IMR-90 (cell line): ENCODE data around the gene PAN3. TPM values are rescaled to one million over a fixed set of nuclear protein-coding genes. Genes with fewer than 3 reads are reported as not detected.

Source experiments
- ATAC-seq: fragments of 200-7000 bp; cut with Tn5 transposase; 2 replicates; pipeline ENCODE4 v1.9.1; 2020; ENCODE audit warnings: low read depth, mild to moderate bottlenecking, moderate library complexity
- BruUV-seq: library from RNA; stranded (reverse); fragments of 400-500 nt; replicated peaks from 2 replicates; lab custom pipeline; 2021; lab: Mats Ljungman, UMichigan
- CTCF ChIA-PET: fragments of 300-600 bp; formaldehyde crosslinking; extraction: SDS; loops from one replicate; lab custom pipeline; 2021; ENCODE audit warnings: antibody characterized with exemption; lab: Yijun Ruan, JAX
- POLR2A ChIA-PET: fragments of 300-600 bp; sonication (Branson Sonifier 250); formaldehyde crosslinking; loops from one replicate; lab custom pipeline; 2022; ENCODE audit warnings: antibody characterized with exemption; ENCODE audit not compliant: unreplicated experiment; lab: Charles Lee
- DNase-seq: peaks from one replicate; pipeline ENCODE4 v3.0.0; 2013
- H2AFZ ChIP-seq: replicated peaks from 2 replicates; pipeline ENCODE3; 2013; ENCODE audit warnings: low read length, mild to moderate bottlenecking; ENCODE audit not compliant: poor library complexity
- H2AK5ac ChIP-seq: 2 replicates; pipeline ENCODE4 v1.6.1; 2013; ENCODE audit warnings: low read depth, low read length, inconsistent platforms
- H2AK9ac ChIP-seq: replicated peaks from 2 replicates; pipeline ENCODE3; 2013; ENCODE audit warnings: mild to moderate bottlenecking, low read depth, low read length, moderate library complexity; ENCODE audit not compliant: poor library complexity
- H2BK120ac ChIP-seq: 2 replicates; pipeline ENCODE4 v1.6.1; 2013; ENCODE audit warnings: low read depth, low read length, inconsistent platforms
- H2BK15ac ChIP-seq: 3 replicates; pipeline ENCODE4 v1.6.1; 2013; ENCODE audit warnings: low read depth, low read length, inconsistent platforms
- H2BK20ac ChIP-seq: 2 replicates; pipeline ENCODE4 v1.6.1; 2013; ENCODE audit warnings: low read depth, mild to moderate bottlenecking, inconsistent platforms, low read length, moderate library complexity
- H2BK5ac ChIP-seq: 2 replicates; pipeline ENCODE4 v1.6.1; 2013; ENCODE audit warnings: mild to moderate bottlenecking, low read depth, low read length, inconsistent platforms; ENCODE audit not compliant: poor library complexity, severe bottlenecking
- H3K14ac ChIP-seq: replicated peaks from 2 replicates; pipeline ENCODE4 v1.6.1; 2013; ENCODE audit warnings: low read depth, low read length, inconsistent platforms
- H3K18ac ChIP-seq: 2 replicates; pipeline ENCODE4 v1.6.1; 2013; ENCODE audit warnings: low read depth, low read length, control low read depth
- H3K23ac ChIP-seq: 2 replicates; pipeline ENCODE4 v1.6.1; 2013; ENCODE audit warnings: low read depth, low read length, inconsistent platforms
- H3K27ac ChIP-seq: 2 replicates; pipeline ENCODE4 v1.5.1; 2013; ENCODE audit warnings: mild to moderate bottlenecking, control low read depth, low read length; ENCODE audit not compliant: insufficient read depth
- H3K27me3 ChIP-seq: 2 replicates; pipeline ENCODE4 v1.6.1; 2013; ENCODE audit warnings: low read length; ENCODE audit not compliant: control insufficient read depth, insufficient read depth
- H3K36me3 ChIP-seq: 2 replicates; pipeline ENCODE4 v1.6.1; 2013; ENCODE audit warnings: low read length, mixed read lengths; ENCODE audit not compliant: control insufficient read depth, insufficient read depth
- H3K4ac ChIP-seq: 2 replicates; pipeline ENCODE4 v1.6.1; 2013; ENCODE audit warnings: low read depth, low read length, inconsistent platforms
- H3K4me1 ChIP-seq: 2 replicates; pipeline ENCODE4 v1.6.1; 2013; ENCODE audit warnings: low read length, mixed read lengths; ENCODE audit not compliant: control insufficient read depth, insufficient read depth
- H3K4me2 ChIP-seq: 2 replicates; pipeline ENCODE4 v1.6.1; 2013; ENCODE audit warnings: low read depth, mild to moderate bottlenecking, control low read depth, low read length, moderate library complexity
- H3K4me3 ChIP-seq: 2 replicates; pipeline ENCODE4 v1.5.1; 2013; ENCODE audit warnings: low read depth, mild to moderate bottlenecking, control low read depth, low read length, moderate library complexity; ENCODE audit not compliant: insufficient read depth
- H3K56ac ChIP-seq: 2 replicates; pipeline ENCODE4 v1.6.1; 2013; ENCODE audit warnings: low read length, inconsistent platforms; ENCODE audit not compliant: insufficient read depth; ENCODE audit errors: extremely low read depth
- H3K79me1 ChIP-seq, 2 experiments: 2 replicates each; pipeline ENCODE4 v1.6.1; 2013; ENCODE audit warnings: low read length in 2 of 2, inconsistent platforms in 1 of 2, low read depth in 1 of 2
- H3K9ac ChIP-seq: 2 replicates; pipeline ENCODE4 v1.6.1; 2013; ENCODE audit warnings: low read depth, low read length, control low read depth
- H3K9me1 ChIP-seq: 2 replicates; pipeline ENCODE4 v1.6.1; 2013; ENCODE audit warnings: low read length, inconsistent platforms; ENCODE audit not compliant: insufficient read depth
- H3K9me3 ChIP-seq: 2 replicates; pipeline ENCODE4 v1.6.1; 2013; ENCODE audit warnings: low read length; ENCODE audit not compliant: control insufficient read depth, insufficient read depth
- H4K20me1 ChIP-seq: 2 replicates; pipeline ENCODE4 v1.6.1; 2013; ENCODE audit warnings: low read length, inconsistent platforms; ENCODE audit not compliant: insufficient read depth
- H4K5ac ChIP-seq: 2 replicates; pipeline ENCODE4 v1.6.1; 2013; ENCODE audit warnings: mild to moderate bottlenecking, low read depth, low read length, control low read depth
- H4K8ac ChIP-seq, 2 experiments: 2 replicates each; pipeline ENCODE4 v1.6.1; 2013; ENCODE audit warnings: low read depth in 2 of 2, low read length in 2 of 2, control low read depth in 1 of 2, inconsistent platforms in 1 of 2
- H4K91ac ChIP-seq: 2 replicates; pipeline ENCODE4 v1.6.1; 2013; ENCODE audit warnings: low read depth, low read length, inconsistent platforms; ENCODE audit not compliant: insufficient read depth
- MAZ ChIP-seq: IDR thresholded peaks from 2 replicates; pipeline ENCODE4 v1.6.1; 2012; ENCODE audit warnings: low read depth, mild to moderate bottlenecking, low read length, improper control_type of control experiment, moderate library complexity, borderline replicate concordance
- RFX5 ChIP-seq: IDR thresholded peaks from 2 replicates; pipeline ENCODE4 v1.8.0; 2012; ENCODE audit warnings: low read depth, mild to moderate bottlenecking, low read length, moderate library complexity
- WGBS, 2 experiments: methylation state at CpG; one replicate each; pipeline versions ENCODE4 v1.1.5 to v1.1.7; 2013; ENCODE audit warnings: missing lambda C conversion rate in 2 of 2; ENCODE audit not compliant: insufficient read length in 1 of 2; ENCODE audit errors: extremely low coverage in 2 of 2; 5-methylcytosine and 5-hydroxymethylcytosine counted together
- dilution Hi-C: fragments of 300-500 bp; cut with HindIII; formaldehyde crosslinking; loops from one replicate; pipeline ENCODE4 v1.14.3; 2018; ENCODE audit warnings: low sequenced_read_pairs; ENCODE audit not compliant: unreplicated experiment
- in situ Hi-C: fragments of 300-500 bp; cut with MboI; formaldehyde crosslinking; loops from 3 replicates; pipeline ENCODE4 v1.14.3; 2019; ENCODE audit warnings: low sequenced_read_pairs, inconsistent platforms, mixed read lengths
- intact Hi-C: fragments of 100-400 bp; cut with micrococcal nuclease; formaldehyde crosslinking; loops from 2 replicates; pipeline ENCODE4 v1.10.0; 2022
- polyA plus RNA-seq, 3 experiments: library from polyadenylated mRNA; depleted of rRNA; stranded (reverse); fragments of >200 nt; gene quantifications; 2 replicates each; pipeline ENCODE4 v1.2.3, GENCODE V29; 2012; ENCODE audit warnings: low replicate concordance in 1 of 3
- total RNA-seq: library from RNA; depleted of rRNA; stranded (reverse); fragments of >200 nt; gene quantifications from 2 replicates; pipeline ENCODE4 v1.2.3, GENCODE V29; 2012

Gene PAN3
- total and polyA plus RNA-seq, 2 of the 4 experiments (the other 2 are of a cell fraction), result 6.6 to 15.1 TPM

DNA sequence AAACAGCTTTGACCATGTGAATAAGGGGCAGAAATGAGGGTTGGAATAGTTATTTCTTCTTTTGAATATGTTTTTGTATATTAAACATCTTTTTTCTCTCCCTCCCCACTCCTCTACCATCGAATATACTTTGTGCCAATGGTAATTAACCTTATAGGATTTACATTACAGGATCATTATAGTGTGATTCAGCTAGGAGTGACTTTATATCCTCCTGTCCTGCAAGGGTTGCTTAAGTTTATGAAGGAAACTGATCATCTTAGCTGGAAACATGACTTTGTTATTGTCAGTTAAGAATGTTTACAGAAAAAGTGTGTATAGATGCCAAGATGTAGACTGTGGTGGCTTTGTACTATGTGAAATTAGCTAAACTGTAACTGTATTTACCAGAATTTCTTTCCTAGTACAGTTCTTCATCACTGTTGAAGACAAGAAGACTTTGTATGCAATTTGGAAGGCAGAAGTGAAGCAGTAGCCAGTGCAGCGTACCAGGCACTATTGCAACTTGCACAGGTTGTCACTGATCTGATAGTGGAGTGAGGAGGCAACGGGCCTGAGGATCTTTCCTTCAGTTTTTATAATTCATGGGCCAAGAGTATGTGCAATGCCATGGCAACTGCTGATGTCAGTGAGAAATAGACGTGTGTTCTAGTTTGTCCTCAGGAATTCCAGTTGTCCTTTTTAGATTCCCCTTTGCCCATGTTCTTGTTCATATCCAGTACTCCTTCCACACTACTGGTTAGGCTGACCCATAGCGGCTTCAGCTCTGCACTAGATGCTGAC is 8.2 kb upstream of the PAN3 start:
- Histone ChIP-seq H3K9ac (no peak overlapping the region), H3K14ac (no peak overlapping the region), H2AK9ac (peak overlapping the region; percentile 65), H4K91ac (no peak overlapping the region), H3K23ac (peak overlapping the region; percentile 86; the same call in 1 of the 2 replicates), H3K4ac (no peak overlapping the region), H2BK5ac (no peak overlapping the region), H3K79me1 (no peaks in the 10 kb centered on the region), H3K4me2 (no peak overlapping the region), H3K9me3 (no peaks in the 10 kb centered on the region), H3K9me1 (peaks cover 4% of the 10 kb centered on the region; the same call in 1 of the 2 replicates), H3K56ac (no peak overlapping the region), H4K5ac (no peak overlapping the region), H2AK5ac (no peak overlapping the region), H2BK15ac (no peak overlapping the region), H3K4me3 (no peak overlapping the region), H3K27me3 (no peaks in the 10 kb centered on the region), H4K20me1 (no peaks in the 10 kb centered on the region), H2AFZ (peak overlapping the region; percentile 11), H3K4me1 (peaks cover 2% of the 10 kb centered on the region; the same call in 1 of the 2 replicates), H2BK20ac (no peak overlapping the region), H4K8ac (no peak overlapping the region), H3K27ac (no peak overlapping the region), H3K18ac (no peak overlapping the region), H3K36me3 (no peaks in the 10 kb centered on the region), H2BK120ac (no peak overlapping the region)
- ChIA-PET POLR2A (no interaction called here), CTCF (interaction anchor here (0.7 kb wide), 1 partner anchor 20 kb away, joined by 3 read pairs; no protein-coding TSS in a partner anchor)
- dilution Hi-C loops (no loop called here), intact Hi-C loops (no loop called here), in situ Hi-C loops (no loop called here)
- DNase-seq (peak; percentile 4), ATAC-seq (peak; percentile 37; the same call in 1 of the 2 replicates)
- BruUV-seq, result no TSS peak
- WGBS, 2 experiments, result 100% methylated on average over 1 of the region's 5 CpGs; no CpG with 5 or more reads in 1 of the 2 experiments
- TF ChIP-seq MAZ, result no peak
- peak; percentile 67; the same call in 1 of the 2 replicates for TF ChIP-seq RFX5
